ENCODE results near the gene TXNDC2. TPM values are rescaled to one million over a fixed set of nuclear protein-coding genes. Genes with fewer than 3 reads are reported as not detected.

Gene TXNDC2
- total RNA-seq, 1 experiment from 2014 or later = 0.12 TPM

DNA sequence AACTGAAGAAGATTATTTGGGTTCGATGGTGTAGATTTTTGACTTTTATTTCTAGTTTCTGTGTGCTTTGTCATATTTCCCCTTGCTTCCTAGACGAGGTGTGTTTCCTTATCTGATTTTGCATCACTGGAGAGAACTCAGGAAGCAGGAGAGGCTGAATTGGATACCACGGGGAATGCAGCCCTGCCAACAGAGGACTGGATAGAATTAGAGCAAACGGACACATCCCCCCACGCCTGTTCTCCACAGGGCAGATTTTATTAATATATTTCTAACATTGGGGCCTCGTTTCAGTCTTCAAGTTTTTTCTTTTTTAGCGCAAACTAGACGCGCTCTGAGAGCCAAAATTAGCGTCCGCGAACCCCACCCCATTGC lies 27.4 kb downstream of the TXNDC2 start:
- ATAC-seq (peak; percentile 3), DNase-seq (ENCODE audit: low read depth, low spot score) (no peak)
- Histone ChIP-seq H3K4me3 (replicated peaks in 1 of 2; ENCODE audit: low read depth in 1 of 2, low read length in 2 of 2) (peak overlapping the region; percentile 64 to 78), H3K4me1 (ENCODE audit: control insufficient read depth in 1 of 2, insufficient read depth in 2 of 2, low read length in 2 of 2) (peaks cover 25 to 37% of the 10 kb centered on the region in 2 experiments), H3K4me2 (ENCODE audit: low read length) (peak overlapping the region; percentile 89), H2AFZ (ENCODE audit: low read depth, low read length, poor library complexity, severe bottlenecking) (peak overlapping the region; percentile 77), H3K27ac (ENCODE audit: low read depth, low read length) (peak overlapping the region; percentile 98), H3K27me3 (ENCODE audit: insufficient read depth, low read length) (no peaks in the 10 kb centered on the region), H3K9ac (ENCODE audit: low read length) (peak overlapping the region; percentile 85; the same call in 1 of the 2 replicates), H3K79me2 (ENCODE audit: insufficient read depth, low read length) (peaks cover 36% of the 10 kb centered on the region), H3K36me3 (ENCODE audit: control insufficient read depth in 1 of 2, insufficient read depth in 2 of 2, low read length in 2 of 2) (no peaks in the 10 kb centered on the region), H3K9me2 (ENCODE audit: insufficient read depth) (no peaks in the 10 kb centered on the region), H3K9me3 (ENCODE audit: control insufficient read depth in 1 of 2, insufficient read depth in 1 of 2, low read depth in 1 of 2, low read length in 2 of 2) (no peaks in the 10 kb centered on the region), H4K20me1 (ENCODE audit: insufficient read depth) (peaks cover 27% of the 10 kb centered on the region; the same call in 1 of the 2 replicates)
- CTCF ChIA-PET = no interaction called here
- TSS peak; percentile 45 for BruUV-seq (replicated peaks)
- TF ChIP-seq ZNF274 (IDR thresholded peaks at IDR 0.05; ENCODE audit: low read depth, low read length) (no peak), TCF7L2 (IDR thresholded peaks at IDR 0.05; ENCODE audit: borderline replicate concordance, extremely low read depth, insufficient read depth, insufficient read length) (no peak), YY1 (IDR thresholded peaks at IDR 0.05; ENCODE audit: extremely low read depth, insufficient replicate concordance, low read depth, low read length) (no peak), CEBPB (IDR thresholded peaks at IDR 0.05; ENCODE audit: low read depth) (no peak), SRF (IDR thresholded peaks at IDR 0.05; ENCODE audit: low read depth) (no peak), POLR2A (IDR thresholded peaks at IDR 0.05; ENCODE audit: borderline replicate concordance, extremely low read depth, insufficient read depth, insufficient read length) (no peak), ZFX (IDR thresholded peaks at IDR 0.05) (no peak), FOSL1 (IDR thresholded peaks at IDR 0.05; ENCODE audit: low read depth) (no peak), ELF1 (IDR thresholded peaks at IDR 0.05; ENCODE audit: borderline replicate concordance, low read depth) (no peak), SP1 (IDR thresholded peaks at IDR 0.05; ENCODE audit: low read depth) (no peak), JUND (IDR thresholded peaks at IDR 0.05) (no peak), EZH2phosphoT487 (IDR thresholded peaks at IDR 0.05; ENCODE audit: borderline replicate concordance) (no peak), EGR1 (IDR thresholded peaks at IDR 0.05; ENCODE audit: low read depth) (no peak)
- TF ChIP-seq, protein P1, sequence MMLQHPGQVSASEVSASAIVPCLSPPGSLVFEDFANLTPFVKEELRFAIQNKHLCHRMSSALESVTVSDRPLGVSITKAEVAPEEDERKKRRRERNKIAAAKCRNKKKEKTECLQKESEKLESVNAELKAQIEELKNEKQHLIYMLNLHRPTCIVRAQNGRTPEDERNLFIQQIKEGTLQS (IDR thresholded peaks at IDR 0.05) = no peak
- TF ChIP-seq, protein P2, sequence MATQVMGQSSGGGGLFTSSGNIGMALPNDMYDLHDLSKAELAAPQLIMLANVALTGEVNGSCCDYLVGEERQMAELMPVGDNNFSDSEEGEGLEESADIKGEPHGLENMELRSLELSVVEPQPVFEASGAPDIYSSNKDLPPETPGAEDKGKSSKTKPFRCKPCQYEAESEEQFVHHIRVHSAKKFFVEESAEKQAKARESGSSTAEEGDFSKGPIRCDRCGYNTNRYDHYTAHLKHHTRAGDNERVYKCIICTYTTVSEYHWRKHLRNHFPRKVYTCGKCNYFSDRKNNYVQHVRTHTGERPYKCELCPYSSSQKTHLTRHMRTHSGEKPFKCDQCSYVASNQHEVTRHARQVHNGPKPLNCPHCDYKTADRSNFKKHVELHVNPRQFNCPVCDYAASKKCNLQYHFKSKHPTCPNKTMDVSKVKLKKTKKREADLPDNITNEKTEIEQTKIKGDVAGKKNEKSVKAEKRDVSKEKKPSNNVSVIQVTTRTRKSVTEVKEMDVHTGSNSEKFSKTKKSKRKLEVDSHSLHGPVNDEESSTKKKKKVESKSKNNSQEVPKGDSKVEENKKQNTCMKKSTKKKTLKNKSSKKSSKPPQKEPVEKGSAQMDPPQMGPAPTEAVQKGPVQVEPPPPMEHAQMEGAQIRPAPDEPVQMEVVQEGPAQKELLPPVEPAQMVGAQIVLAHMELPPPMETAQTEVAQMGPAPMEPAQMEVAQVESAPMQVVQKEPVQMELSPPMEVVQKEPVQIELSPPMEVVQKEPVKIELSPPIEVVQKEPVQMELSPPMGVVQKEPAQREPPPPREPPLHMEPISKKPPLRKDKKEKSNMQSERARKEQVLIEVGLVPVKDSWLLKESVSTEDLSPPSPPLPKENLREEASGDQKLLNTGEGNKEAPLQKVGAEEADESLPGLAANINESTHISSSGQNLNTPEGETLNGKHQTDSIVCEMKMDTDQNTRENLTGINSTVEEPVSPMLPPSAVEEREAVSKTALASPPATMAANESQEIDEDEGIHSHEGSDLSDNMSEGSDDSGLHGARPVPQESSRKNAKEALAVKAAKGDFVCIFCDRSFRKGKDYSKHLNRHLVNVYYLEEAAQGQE (IDR thresholded peaks at IDR 0.05; ENCODE audit: low read depth) = no peak
- TF ChIP-seq, protein P3, sequence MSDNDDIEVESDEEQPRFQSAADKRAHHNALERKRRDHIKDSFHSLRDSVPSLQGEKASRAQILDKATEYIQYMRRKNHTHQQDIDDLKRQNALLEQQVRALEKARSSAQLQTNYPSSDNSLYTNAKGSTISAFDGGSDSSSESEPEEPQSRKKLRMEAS (IDR thresholded peaks at IDR 0.05) = no peak
- TF ChIP-seq, protein P4, sequence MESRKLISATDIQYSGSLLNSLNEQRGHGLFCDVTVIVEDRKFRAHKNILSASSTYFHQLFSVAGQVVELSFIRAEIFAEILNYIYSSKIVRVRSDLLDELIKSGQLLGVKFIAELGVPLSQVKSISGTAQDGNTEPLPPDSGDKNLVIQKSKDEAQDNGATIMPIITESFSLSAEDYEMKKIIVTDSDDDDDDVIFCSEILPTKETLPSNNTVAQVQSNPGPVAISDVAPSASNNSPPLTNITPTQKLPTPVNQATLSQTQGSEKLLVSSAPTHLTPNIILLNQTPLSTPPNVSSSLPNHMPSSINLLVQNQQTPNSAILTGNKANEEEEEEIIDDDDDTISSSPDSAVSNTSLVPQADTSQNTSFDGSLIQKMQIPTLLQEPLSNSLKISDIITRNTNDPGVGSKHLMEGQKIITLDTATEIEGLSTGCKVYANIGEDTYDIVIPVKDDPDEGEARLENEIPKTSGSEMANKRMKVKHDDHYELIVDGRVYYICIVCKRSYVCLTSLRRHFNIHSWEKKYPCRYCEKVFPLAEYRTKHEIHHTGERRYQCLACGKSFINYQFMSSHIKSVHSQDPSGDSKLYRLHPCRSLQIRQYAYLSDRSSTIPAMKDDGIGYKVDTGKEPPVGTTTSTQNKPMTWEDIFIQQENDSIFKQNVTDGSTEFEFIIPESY (IDR thresholded peaks at IDR 0.05; ENCODE audit: extremely low read depth, insufficient replicate concordance, low read length) = no peak
- POLR2A ChIA-PET = interaction anchor here (1.0 to 1.4 kb wide), 7 partner anchors 9 to 43 kb away, joined by 3 to 12 read pairs (median 5); no protein-coding TSS in a partner anchor
- RAD21 ChIA-PET (ENCODE audit: low non-redundant PET in 1 of 2, low total read pairs in 2 of 2, uncharacterized antibody in 2 of 2, unreplicated experiment in 2 of 2) = no interaction called here
- intact Hi-C loops (cut with micrococcal nuclease) = loop anchor here (1.0 to 10.0 kb wide), 2 partner anchors 44 to 298 kb away; partner anchors contain the start of gene PPP4R1

Measured in HCT116 (cell line).